8988T (cell line): ENCODE results near the gene GALNS.

Experiments used
- DNase-seq: peaks from one replicate; pipeline ENCODE4 v3.0.0; 2011

The GALNS gene

GRCh38 chr16:88888461-88889387, 32.0 kb upstream of the GALNS start:
- no peak for DNase-seq

- DNase-seq = no peak
Measured at GRCh38 chr16:88888057-88888456, 31.3 kb upstream of the GALNS start.

GRCh38 chr16:88886845-88887521, 30.2 kb upstream of the GALNS start:
- no peak for DNase-seq

- DNase-seq = no peak
Measured at GRCh38 chr16:88886420-88886844, 29.7 kb upstream of the GALNS start.

GRCh38 chr16:88885693-88886280, 29.0 kb upstream of the GALNS start:
- no peak for DNase-seq

- no peak for DNase-seq
Measured at GRCh38 chr16:88884569-88885271, 28.0 kb upstream of the GALNS start.

- DNase-seq = no peak
Measured at GRCh38 chr16:88883946-88884345, 27.2 kb upstream of the GALNS start.

- no peak for DNase-seq
Measured at GRCh38 chr16:88883117-88883895, 26.6 kb upstream of the GALNS start.

- no peak for DNase-seq
Measured at GRCh38 chr16:88882358-88883030, 25.7 kb upstream of the GALNS start.

- no peak for DNase-seq
Measured at GRCh38 chr16:88881675-88882357, 25.1 kb upstream of the GALNS start.

- no peak for DNase-seq
Measured at GRCh38 chr16:88881007-88881615, 24.4 kb upstream of the GALNS start.

- DNase-seq = no peak
Measured at GRCh38 chr16:88880226-88881006, 23.7 kb upstream of the GALNS start.

GRCh38 chr16:88879788-88880055, 23.0 kb upstream of the GALNS start:
- DNase-seq = no peak

- DNase-seq = no peak
Measured at GRCh38 chr16:88878967-88879787, 22.4 kb upstream of the GALNS start.

- no peak for DNase-seq
Measured at GRCh38 chr16:88878356-88878755, 21.6 kb upstream of the GALNS start.

- no peak for DNase-seq
Measured at GRCh38 chr16:88877564-88878289, 21.0 kb upstream of the GALNS start.

GRCh38 chr16:88876942-88877526, 20.3 kb upstream of the GALNS start:
- DNase-seq = no peak

- no peak for DNase-seq
Measured at GRCh38 chr16:88875703-88876234, 19.0 kb upstream of the GALNS start.
